ENCODE results near the gene ANTXR2. TPM values are rescaled to one million over a fixed set of nuclear protein-coding genes. Genes with fewer than 3 reads are reported as not detected.
A peak's percentile ranks its signal among the peaks of the same experiment; 100 is the strongest.
"Not testable (repeated sequence)": the region's sequence is repeated elsewhere in the genome, so short reads cannot be mapped to it uniquely, and the experiment has no call there.

The ANTXR2 gene
- total RNA-seq (10 to 100 TPM; 15.3 to 16.7 TPM), total RNA-seq (5.3 to 592 (median 155) reads per million in 172 experiments)
- 44.5 TPM for polyA plus RNA-seq (2013, experiment 1 of 2)
- 51.7 TPM for polyA plus RNA-seq (2013, experiment 2 of 2)

GRCh38 chr4:80072744-80073472 is at the start of gene ANTXR2:
Gene ANTXR2 (minus strand): TSS chr4:80073229. CDS start chr4:80072560, 669 bp downstream.
- Mint-ChIP-seq H3K4me1 (ENCODE audit: low read depth) (peaks cover 79% of the 10 kb centered on the region), H3K27ac (peak within 1 kb of the TSS; percentile 95)

GRCh38 chr4:80121815-80122214 is 48.8 kb upstream of the ANTXR2 start:
- H3K4me3 ChIP-seq (ENCODE audit: low read length); H3K9me3 Mint-ChIP-seq; H3K27ac Mint-ChIP-seq; H3K27me3 Mint-ChIP-seq; ATAC-seq (ENCODE audit: poor library complexity); H3K27ac ChIP-seq (ENCODE audit: low read depth in 1 of 2, low read length in 2 of 2); H3K36me3 ChIP-seq (ENCODE audit: insufficient read depth, low read length); CTCF ChIA-PET; H3K9me3 ChIP-seq (ENCODE audit: control insufficient read depth in 1 of 2, insufficient read depth in 1 of 2, low read length in 2 of 2); H3K4me3 Mint-ChIP-seq; H3K36me3 Mint-ChIP-seq (ENCODE audit: low read depth); DNase-seq; H3K27me3 ChIP-seq (ENCODE audit: control insufficient read depth in 1 of 2, insufficient read depth in 2 of 2, low read length in 2 of 2); intact Hi-C loops (cut with DNase I, micrococcal nuclease): not testable (repeated sequence)
- H3K4me1 Mint-ChIP-seq (ENCODE audit: low read depth), result peaks cover 25% of the 10 kb centered on the region
- POLR2A ChIA-PET, result interaction anchor here (1.1 kb wide), 1 partner anchor 18 kb away, joined by 5 read pairs; no protein-coding TSS in a partner anchor
- peaks cover 19% of the 10 kb centered on the region for H3K4me1 ChIP-seq (ENCODE audit: insufficient read depth, low read length)

More at GRCh38 chr4:80072744-80073472, at the start of gene ANTXR2:
- DNase-seq, result peak; percentile 37 to 88 (median 67)
- Histone ChIP-seq H3K36me3 (ENCODE audit: insufficient read depth, low read length) (peaks cover 7% of the 10 kb centered on the region), H3K9me3 (ENCODE audit: control insufficient read depth in 1 of 2, insufficient read depth in 1 of 2, low read length in 2 of 2) (no peaks in the 10 kb centered on the region), H3K27ac (ENCODE audit: low read depth in 1 of 2, low read length in 2 of 2) (peak within 1 kb of the TSS; percentile 78 to 82), H3K4me3 (ENCODE audit: low read length) (peak within 1 kb of the TSS; percentile 90), H3K27me3 (ENCODE audit: control insufficient read depth in 1 of 2, insufficient read depth in 2 of 2, low read length in 2 of 2) (no peaks in the 10 kb centered on the region), H3K4me1 (ENCODE audit: insufficient read depth, low read length) (peaks cover 22% of the 10 kb centered on the region)
- peak; percentile 80 for ATAC-seq (ENCODE audit: poor library complexity)
- Mint-ChIP-seq H3K4me3 (peak within 1 kb of the TSS; percentile 99), H3K36me3 (ENCODE audit: low read depth) (peaks cover 48% of the 10 kb centered on the region), H3K27me3 (no peaks in the 10 kb centered on the region), H3K9me3 (no peaks in the 10 kb centered on the region)
- ChIA-PET CTCF (interaction anchor here (0.8 to 2.6 kb wide), 8 partner anchors 14 to 130 kb away, joined by 3 to 10 read pairs (median 4); no protein-coding TSS in a partner anchor), POLR2A (interaction anchor here (0.9 to 4.0 kb wide), 15 partner anchors 10 to 1134 kb away, joined by 3 to 33 read pairs (median 6); partner anchors contain the start of gene PAQR3)
- intact Hi-C loops (cut with DNase I, micrococcal nuclease), result loop anchor here (1.0 to 5.0 kb wide), 5 partner anchors 15 to 129 kb away; no protein-coding TSS in a partner anchor
- TF ChIP-seq CTCF (IDR thresholded peaks at IDR 0.05), result no peak

- H3K4me1 ChIP-seq (ENCODE audit: insufficient read depth, low read length); CTCF ChIA-PET; DNase-seq; H3K36me3 Mint-ChIP-seq (ENCODE audit: low read depth); H3K27me3 Mint-ChIP-seq; H3K36me3 ChIP-seq (ENCODE audit: insufficient read depth, low read length); H3K27me3 ChIP-seq (ENCODE audit: control insufficient read depth in 1 of 2, insufficient read depth in 2 of 2, low read length in 2 of 2); POLR2A ChIA-PET; H3K27ac Mint-ChIP-seq; H3K27ac ChIP-seq (ENCODE audit: low read depth in 1 of 2, low read length in 2 of 2); ATAC-seq (ENCODE audit: poor library complexity); H3K4me1 Mint-ChIP-seq (ENCODE audit: low read depth); H3K4me3 ChIP-seq (ENCODE audit: low read length); H3K4me3 Mint-ChIP-seq; H3K9me3 ChIP-seq (ENCODE audit: control insufficient read depth in 1 of 2, insufficient read depth in 1 of 2, low read length in 2 of 2); intact Hi-C loops (cut with DNase I, micrococcal nuclease): not testable (repeated sequence)
- peaks cover 12% of the 10 kb centered on the region for H3K9me3 Mint-ChIP-seq
Observed at GRCh38 chr4:80119620-80120019, 46.6 kb upstream of the ANTXR2 start.

GRCh38 chr4:80116516-80116915 is 43.5 kb upstream of the ANTXR2 start:
- Histone ChIP-seq H3K27ac (ENCODE audit: low read depth in 1 of 2, low read length in 2 of 2) (no peak overlapping the region), H3K4me1 (ENCODE audit: insufficient read depth, low read length) (no peaks in the 10 kb centered on the region), H3K27me3 (ENCODE audit: control insufficient read depth in 1 of 2, insufficient read depth in 2 of 2, low read length in 2 of 2) (no peaks in the 10 kb centered on the region), H3K4me3 (ENCODE audit: low read length) (no peak overlapping the region), H3K9me3 (ENCODE audit: control insufficient read depth in 1 of 2, insufficient read depth in 1 of 2, low read length in 2 of 2) (peaks cover 0 to 7% of the 10 kb centered on the region in 2 experiments), H3K36me3 (ENCODE audit: insufficient read depth, low read length) (no peaks in the 10 kb centered on the region)
- no peak for ATAC-seq (ENCODE audit: poor library complexity)
- H3K36me3 Mint-ChIP-seq (ENCODE audit: low read depth), result no peaks in the 10 kb centered on the region
- H3K27ac Mint-ChIP-seq, result no peak overlapping the region
- intact Hi-C loops (cut with DNase I, micrococcal nuclease), result no loop called here
- POLR2A ChIA-PET, result no interaction called here
- no peaks in the 10 kb centered on the region for H3K4me1 Mint-ChIP-seq (ENCODE audit: low read depth)
- CTCF ChIA-PET, result no interaction called here
- H3K9me3 Mint-ChIP-seq, result peaks cover 12% of the 10 kb centered on the region
- no peak overlapping the region for H3K4me3 Mint-ChIP-seq
- no peaks in the 10 kb centered on the region for H3K27me3 Mint-ChIP-seq
- no peak for TF ChIP-seq CTCF (IDR thresholded peaks at IDR 0.05)
- DNase-seq, result no peak

All from CD4-positive, alpha-beta T cell (primary cell).